ENCODE measurements around the gene R3HCC1L. TPM values are rescaled to one million over a fixed set of nuclear protein-coding genes. Genes with fewer than 3 reads are reported as not detected.
"Not testable (repeated sequence)": the region's sequence is repeated elsewhere in the genome, so short reads cannot be mapped to it uniquely, and the experiment has no call there.

R3HCC1L gene
- total RNA-seq, 2 experiments from 2014 or later: 13.5 to 16.8 TPM

DNA sequence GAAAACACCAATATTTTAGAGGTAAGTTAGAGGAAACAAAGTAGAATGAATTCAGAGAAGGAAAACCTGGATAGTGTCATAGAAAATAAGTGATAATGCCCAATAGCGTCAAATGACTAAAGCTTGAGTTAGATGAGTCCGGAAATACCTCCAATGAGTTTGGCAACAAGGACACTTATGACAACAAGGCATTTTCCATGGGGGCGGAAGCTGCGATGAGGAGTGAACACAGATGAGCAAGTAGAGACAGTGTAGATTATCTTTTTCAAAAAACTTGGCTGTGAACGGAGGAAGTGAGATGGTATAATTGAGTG lies 383 bp upstream of the R3HCC1L start:
- H3K4me3 Mint-ChIP-seq: peak overlapping the region; percentile 86
- DNase-seq: no peak
- ATAC-seq: peak; percentile 16
- intact Hi-C loops (cut with DNase I, micrococcal nuclease): loop anchor here in 1 of 2 experiments (1.0 to 10.0 kb wide), 10 partner anchors 8 to 1486 kb away; partner anchors contain the start of genes ARHGAP19, GOT1, HPS1 and LCOR
- ChIA-PET CTCF (interaction anchor here (1.2 to 1.7 kb wide), 2 partner anchors 18 to 36 kb away, joined by 4 read pairs; no protein-coding TSS in a partner anchor), POLR2A (interaction anchor here (0.6 to 1.2 kb wide), 5 partner anchors 16 to 1598 kb away, joined by 3 to 4 read pairs (median 3); partner anchors contain the start of genes COX15, CUTC and GOLGA7B)
- peaks cover 41% of the 10 kb centered on the region for H3K4me1 Mint-ChIP-seq
- no peaks in the 10 kb centered on the region for H3K27me3 Mint-ChIP-seq
- H3K9me3 Mint-ChIP-seq (ENCODE audit: low read depth): peaks cover 4% of the 10 kb centered on the region
- H3K36me3 Mint-ChIP-seq (ENCODE audit: low read depth): peaks cover 5% of the 10 kb centered on the region
- peak overlapping the region; percentile 93 for H3K27ac Mint-ChIP-seq

DNA sequence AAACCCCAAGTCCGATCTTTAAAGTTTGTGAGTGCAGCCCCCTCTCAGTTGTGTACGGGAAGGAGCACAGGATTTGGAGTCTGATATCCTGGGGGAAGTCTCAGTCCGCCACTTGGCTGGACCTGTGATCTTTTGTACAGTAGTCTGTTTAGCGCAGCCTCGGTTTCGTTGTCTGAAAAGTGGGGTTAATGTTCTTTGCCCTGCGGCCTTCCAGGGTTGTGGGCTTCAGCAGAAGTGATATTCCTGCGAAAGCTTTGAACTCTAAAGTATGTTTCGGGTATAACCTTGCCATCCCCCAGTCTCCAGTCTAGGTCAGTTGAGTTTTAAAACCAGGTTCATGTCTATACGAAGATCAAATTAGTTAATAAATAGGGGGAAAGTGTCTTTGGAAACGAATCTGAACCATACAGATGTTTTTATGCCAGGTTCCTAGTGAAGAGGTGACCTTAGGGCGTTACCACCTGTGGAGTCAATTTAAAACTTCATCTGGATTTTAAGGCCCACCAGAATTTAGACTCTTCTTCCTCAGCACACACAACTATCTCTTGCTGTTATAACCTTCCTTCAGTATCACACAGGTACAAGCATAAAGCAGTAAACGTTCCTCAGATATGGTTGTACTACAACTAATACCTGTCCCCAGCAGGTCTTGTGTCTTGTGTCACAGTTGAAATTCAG lies 904 bp downstream of the R3HCC1L start:
- ATAC-seq (no peak), DNase-seq (no peak)
- Mint-ChIP-seq H3K27ac (peak overlapping the region; percentile 93), H3K4me1 (peaks cover 52% of the 10 kb centered on the region), H3K36me3 (ENCODE audit: low read depth) (peaks cover 8% of the 10 kb centered on the region), H3K9me3 (ENCODE audit: low read depth) (peaks cover 4% of the 10 kb centered on the region), H3K27me3 (no peaks in the 10 kb centered on the region), H3K4me3 (peak overlapping the region; percentile 86)
- ChIA-PET CTCF (interaction anchor here (0.7 to 1.7 kb wide), 5 partner anchors 12 to 494 kb away, joined by 3 to 5 read pairs (median 4); no protein-coding TSS in a partner anchor), POLR2A (interaction anchor here (0.6 to 1.2 kb wide), 2 partner anchors 11 to 1597 kb away, joined by 3 to 8 read pairs; partner anchors contain the start of genes COX15 and CUTC)
- intact Hi-C loops (cut with DNase I, micrococcal nuclease): loop anchor here in 1 of 2 experiments (1.0 to 10.0 kb wide), 6 partner anchors 448 to 1597 kb away; partner anchors contain the start of genes ARHGAP19, AVPI1, COX15 and CUTC

- ATAC-seq; DNase-seq; H3K27ac Mint-ChIP-seq; H3K4me3 Mint-ChIP-seq; H3K36me3 Mint-ChIP-seq (ENCODE audit: low read depth); H3K27me3 Mint-ChIP-seq; POLR2A ChIA-PET; H3K9me3 Mint-ChIP-seq (ENCODE audit: low read depth): not testable (repeated sequence)
- intact Hi-C loops (cut with DNase I, micrococcal nuclease): loop anchor here in 1 of 2 experiments (5.0 to 10.0 kb wide), 3 partner anchors 449 to 842 kb away; partner anchors contain the start of genes ARHGAP19, AVPI1 and PGAM1
- peaks cover 64% of the 10 kb centered on the region for H3K4me1 Mint-ChIP-seq
- CTCF ChIA-PET: interaction anchor here (1.0 to 1.1 kb wide), 2 partner anchors 13 to 34 kb away, joined by 3 to 4 read pairs; no protein-coding TSS in a partner anchor
Measured at GRCh38 chr10:98136775-98137174, 2.3 kb downstream of the R3HCC1L start.

DNA sequence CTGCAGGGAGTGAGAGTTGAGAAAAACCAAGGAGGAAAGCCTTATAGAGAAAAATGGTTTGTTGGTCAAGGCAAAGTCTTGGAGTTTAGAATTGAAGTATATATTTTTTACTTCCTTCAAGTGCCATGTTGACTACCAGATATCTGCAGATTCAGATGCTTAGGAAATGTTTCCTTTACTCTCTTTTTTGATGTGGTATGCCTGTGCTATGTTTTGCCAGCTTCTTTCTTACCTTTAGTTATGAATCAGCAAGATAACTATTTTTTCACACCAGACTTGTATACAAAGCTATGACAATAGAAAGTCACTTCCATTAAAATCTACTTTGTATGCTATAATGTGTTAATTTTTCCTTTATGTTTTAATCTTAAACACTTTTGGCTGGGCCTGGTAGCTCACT lies 3.6 kb downstream of the R3HCC1L start:
- Mint-ChIP-seq H3K27me3 (no peaks in the 10 kb centered on the region), H3K27ac (peak overlapping the region; percentile 29), H3K4me3 (peak overlapping the region; percentile 10), H3K9me3 (ENCODE audit: low read depth) (peaks cover 2% of the 10 kb centered on the region), H3K4me1 (peaks cover 75% of the 10 kb centered on the region), H3K36me3 (ENCODE audit: low read depth) (peaks cover 8% of the 10 kb centered on the region)
- ChIA-PET POLR2A (interaction anchor here (0.6 to 0.7 kb wide), 3 partner anchors 9 to 94 kb away, joined by 4 to 12 read pairs (median 5); no protein-coding TSS in a partner anchor), CTCF (no interaction called here)
- intact Hi-C loops (cut with DNase I, micrococcal nuclease): loop anchor here in 1 of 2 experiments (5.0 to 10.0 kb wide), 3 partner anchors 451 to 843 kb away; partner anchors contain the start of genes ARHGAP19, AVPI1 and PGAM1
- ATAC-seq (peak; percentile 18), DNase-seq (no peak)

DNA sequence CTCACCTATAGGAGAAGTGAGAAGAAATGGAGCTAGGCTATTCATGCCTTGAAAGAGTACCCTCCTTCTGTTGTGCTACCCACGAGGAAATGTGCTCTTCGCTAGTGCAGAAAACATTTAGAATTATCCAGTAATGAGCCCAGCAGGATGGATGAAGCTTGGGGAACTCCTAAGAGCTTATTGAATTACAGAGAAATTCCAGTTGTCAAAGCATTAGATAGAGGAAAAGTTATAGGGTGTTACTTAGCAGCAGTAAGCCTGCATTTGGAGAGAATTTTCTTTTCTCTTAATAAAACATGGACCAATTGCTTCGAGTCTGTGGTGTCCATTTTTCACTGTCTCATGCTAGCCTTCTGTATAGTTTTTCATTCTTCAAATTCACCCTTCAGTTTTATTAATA lies 5.0 kb downstream of the R3HCC1L start:
- DNase-seq (no peak), ATAC-seq (no peak)
- no peaks in the 10 kb centered on the region for H3K27me3 Mint-ChIP-seq
- H3K27ac Mint-ChIP-seq: no peak overlapping the region
- peaks cover 3% of the 10 kb centered on the region for H3K36me3 Mint-ChIP-seq (ENCODE audit: low read depth)
- ChIA-PET POLR2A (no interaction called here), CTCF (interaction anchor here (0.8 to 1.9 kb wide), 2 partner anchors 11 to 31 kb away, joined by 3 to 5 read pairs; no protein-coding TSS in a partner anchor)
- H3K4me1 Mint-ChIP-seq: peaks cover 74% of the 10 kb centered on the region
- H3K4me3 Mint-ChIP-seq: no peak overlapping the region
- H3K9me3 Mint-ChIP-seq (ENCODE audit: low read depth): no peaks in the 10 kb centered on the region
- intact Hi-C loops (cut with DNase I, micrococcal nuclease): loop anchor here in 1 of 2 experiments (5.0 to 10.0 kb wide), 3 partner anchors 452 to 845 kb away; partner anchors contain the start of genes ARHGAP19, AVPI1 and PGAM1

- DNase-seq (no peak), ATAC-seq (peak; percentile 73)
- POLR2A ChIA-PET: interaction anchor here (0.6 kb wide), 1 partner anchor 1518 kb away, joined by 3 read pairs; the partner anchor contains the start of gene ENTPD7
- intact Hi-C loops (cut with DNase I, micrococcal nuclease): loop anchor here in 1 of 2 experiments (1.0 kb wide), 1 partner anchor 7 kb away; the partner anchor contains the start of gene R3HCC1L
- no peak overlapping the region for H3K4me3 Mint-ChIP-seq
- H3K27ac Mint-ChIP-seq: peak overlapping the region; percentile 92
- peaks cover 2% of the 10 kb centered on the region for H3K9me3 Mint-ChIP-seq (ENCODE audit: low read depth)
- H3K36me3 Mint-ChIP-seq (ENCODE audit: low read depth): peaks cover 14% of the 10 kb centered on the region
- no peaks in the 10 kb centered on the region for H3K27me3 Mint-ChIP-seq
- CTCF ChIA-PET: interaction anchor here (1.5 kb wide), 2 partner anchors 24 to 28 kb away, joined by 3 to 6 read pairs; no protein-coding TSS in a partner anchor
- H3K4me1 Mint-ChIP-seq: peaks cover 70% of the 10 kb centered on the region
Measured at GRCh38 chr10:98141484-98142073, 7.1 kb downstream of the R3HCC1L start.

GRCh38 chr10:98144985-98145384 lies 10.5 kb downstream of the R3HCC1L start:
- ChIA-PET POLR2A (no interaction called here), CTCF (interaction anchor here (2.0 kb wide), 1 partner anchor 25 kb away, joined by 4 read pairs; no protein-coding TSS in a partner anchor)
- intact Hi-C loops (cut with DNase I, micrococcal nuclease): no loop called here
- no peak overlapping the region for H3K4me3 Mint-ChIP-seq
- H3K9me3 Mint-ChIP-seq (ENCODE audit: low read depth): peaks cover 22% of the 10 kb centered on the region
- DNase-seq (no peak), ATAC-seq (no peak)
- H3K36me3 Mint-ChIP-seq (ENCODE audit: low read depth): peaks cover 39% of the 10 kb centered on the region
- peaks cover 48% of the 10 kb centered on the region for H3K4me1 Mint-ChIP-seq
- H3K27me3 Mint-ChIP-seq: no peaks in the 10 kb centered on the region
- H3K27ac Mint-ChIP-seq: no peak overlapping the region

- intact Hi-C loops (cut with DNase I, micrococcal nuclease): no loop called here
- Mint-ChIP-seq H3K9me3 (ENCODE audit: low read depth) (peaks cover 36% of the 10 kb centered on the region), H3K4me3 (no peak overlapping the region), H3K4me1 (peaks cover 15% of the 10 kb centered on the region), H3K27me3 (no peaks in the 10 kb centered on the region), H3K36me3 (ENCODE audit: low read depth) (peaks cover 64% of the 10 kb centered on the region), H3K27ac (no peak overlapping the region)
- POLR2A ChIA-PET: interaction anchor here (1.0 kb wide), 1 partner anchor 16 kb away, joined by 4 read pairs; the partner anchor contains the start of gene R3HCC1L
- CTCF ChIA-PET: interaction anchor here (0.7 to 1.3 kb wide), 3 partner anchors 11 to 563 kb away, joined by 3 to 4 read pairs (median 3); no protein-coding TSS in a partner anchor
- ATAC-seq (no peak), DNase-seq (no peak)
Measured at GRCh38 chr10:98149858-98150257, 15.4 kb downstream of the R3HCC1L start.

DNA sequence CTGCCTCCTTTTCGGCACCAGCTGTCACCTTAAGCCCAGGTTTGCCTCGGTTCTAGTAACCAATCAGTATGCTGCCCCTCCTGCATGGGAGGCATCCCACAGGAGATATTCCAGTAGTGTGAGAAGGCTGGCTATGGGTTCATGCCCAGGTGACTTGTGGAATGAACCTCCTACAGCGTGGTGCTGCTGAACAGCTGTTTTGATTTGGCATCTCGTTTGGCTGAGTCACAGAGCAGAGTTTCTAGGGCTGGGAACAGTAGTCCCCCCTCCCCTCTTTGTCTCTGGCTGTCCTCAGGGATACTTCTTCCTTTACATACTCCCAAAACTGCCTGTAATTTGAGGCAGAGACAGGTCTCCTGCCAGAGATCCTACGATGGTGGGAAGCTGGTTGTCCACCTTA lies 16.1 kb downstream of the R3HCC1L start:
- POLR2A ChIA-PET: interaction anchor here (1.0 kb wide), 1 partner anchor 16 kb away, joined by 4 read pairs; the partner anchor contains the start of gene R3HCC1L
- H3K27ac Mint-ChIP-seq: no peak overlapping the region
- peaks cover 36% of the 10 kb centered on the region for H3K9me3 Mint-ChIP-seq (ENCODE audit: low read depth)
- CTCF ChIA-PET: interaction anchor here (0.7 to 1.3 kb wide), 3 partner anchors 11 to 564 kb away, joined by 3 to 4 read pairs (median 3); no protein-coding TSS in a partner anchor
- intact Hi-C loops (cut with DNase I, micrococcal nuclease): no loop called here
- H3K4me1 Mint-ChIP-seq: peaks cover 14% of the 10 kb centered on the region
- H3K4me3 Mint-ChIP-seq: no peak overlapping the region
- no peak for ATAC-seq
- H3K27me3 Mint-ChIP-seq: no peaks in the 10 kb centered on the region
- no peak for DNase-seq
- H3K36me3 Mint-ChIP-seq (ENCODE audit: low read depth): peaks cover 59% of the 10 kb centered on the region

DNA sequence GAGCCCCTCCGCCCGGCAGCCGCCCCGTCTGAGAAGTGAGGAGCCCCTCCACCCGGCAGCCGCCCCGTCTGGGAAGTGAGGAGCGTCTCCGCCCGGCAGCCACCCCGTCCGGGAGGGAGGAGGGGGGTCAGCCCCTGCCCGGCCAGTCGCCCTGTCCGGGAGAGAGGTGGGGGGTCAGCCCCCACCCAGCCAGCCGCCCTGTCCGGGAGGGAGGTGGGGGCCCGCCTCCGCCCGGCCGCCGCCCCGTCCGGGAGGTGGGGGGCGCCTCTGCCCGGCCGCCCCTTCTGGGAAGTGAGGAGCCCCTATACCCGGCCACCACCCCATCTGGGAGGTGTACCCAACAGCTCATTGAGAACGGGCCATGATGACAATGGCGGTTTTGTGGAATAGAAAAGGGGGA lies 18.3 kb downstream of the R3HCC1L start:
- CTCF ChIA-PET: not testable (repeated sequence)
- H3K4me1 Mint-ChIP-seq: peaks cover 24% of the 10 kb centered on the region

More for the DNA sequence above, 18.3 kb downstream of the R3HCC1L start:
- intact Hi-C loops (cut with DNase I, micrococcal nuclease); ATAC-seq; H3K27ac Mint-ChIP-seq; DNase-seq; H3K27me3 Mint-ChIP-seq; H3K4me3 Mint-ChIP-seq; POLR2A ChIA-PET: not testable (repeated sequence)
- Mint-ChIP-seq H3K9me3 (ENCODE audit: low read depth) (peaks cover 29% of the 10 kb centered on the region), H3K36me3 (ENCODE audit: low read depth) (peaks cover 59% of the 10 kb centered on the region)

Measured in activated CD4-positive, alpha-beta T cell treated with anti-CD3 and anti-CD28 coated beads for 36 hours (primary cell).